SU-DHL-6 (cell line): ENCODE measurements around the gene LCAT.

ENCODE experiments used
- H2AFZ ChIP-seq: fragments of 200-600 bp; sonication (generic); 2 replicates; pipeline ENCODE4 v1.6.1; 2014; ENCODE audit warnings: low read depth, mild to moderate bottlenecking, moderate library complexity, mixed read lengths, antibody characterized with exemption, low read length; ENCODE audit not compliant: severe bottlenecking
- H3F3A ChIP-seq: fragments of 200-600 bp; shearing (Covaris generic); 2 replicates; pipeline ENCODE4 v1.6.0; 2016; ENCODE audit warnings: antibody characterized with exemption, mild to moderate bottlenecking; ENCODE audit not compliant: insufficient read depth
- H3K27ac ChIP-seq: fragments of 200-600 bp; sonication (generic); 2 replicates; pipeline ENCODE4 v1.5.1; 2016; ENCODE audit warnings: low read depth, mild to moderate bottlenecking, low read length, moderate library complexity, mixed read lengths
- H3K27me3 ChIP-seq: fragments of 200-600 bp; sonication (generic), shearing (Covaris generic); 2 replicates; pipeline ENCODE4 v1.6.0; 2014; ENCODE audit warnings: mild to moderate bottlenecking, low read length
- H3K36me3 ChIP-seq: fragments of 200-600 bp; sonication (generic); 2 replicates; pipeline ENCODE4 v1.6.1; 2014; ENCODE audit warnings: mild to moderate bottlenecking, low read length, mixed read lengths
- H3K4me2 ChIP-seq: fragments of 300-600, 200-600 bp; shearing (Covaris generic), sonication (generic); 2 replicates; pipeline ENCODE4 v1.6.0; 2014; ENCODE audit warnings: low read length, low read depth, mild to moderate bottlenecking; ENCODE audit not compliant: poor library complexity, severe bottlenecking
- H3K4me3 ChIP-seq: fragments of 200-600 bp; sonication (generic); 2 replicates; pipeline ENCODE4 v1.5.1; 2014; ENCODE audit warnings: antibody characterized with exemption, low read length, mild to moderate bottlenecking, mixed read lengths; ENCODE audit not compliant: insufficient read depth, poor library complexity, severe bottlenecking
- H3K79me2 ChIP-seq: fragments of 200-600 bp; sonication (generic); 2 replicates; pipeline ENCODE4 v1.6.1; 2014; ENCODE audit warnings: mild to moderate bottlenecking, low read length, moderate library complexity; ENCODE audit not compliant: insufficient read depth
- H3K9ac ChIP-seq: fragments of 200-600 bp; sonication (generic); 2 replicates; pipeline ENCODE4 v1.7.0; 2014; ENCODE audit warnings: mild to moderate bottlenecking, low read length
- H3K9me2 ChIP-seq: fragments of 200-600 bp; sonication (generic); replicated peaks from 2 replicates; pipeline ENCODE4 v1.6.1; 2014; ENCODE audit warnings: low read length; ENCODE audit not compliant: insufficient read depth
- H3K9me3 ChIP-seq: fragments of 200-600 bp; sonication (generic); 2 replicates; pipeline ENCODE4 v1.6.1; 2014; ENCODE audit warnings: low read length, mixed read lengths; ENCODE audit not compliant: insufficient read depth
- H4K20me1 ChIP-seq: fragments of 200-600 bp; sonication (generic); 2 replicates; pipeline ENCODE4 v1.6.1; 2014; ENCODE audit warnings: low read depth, mild to moderate bottlenecking, antibody characterized with exemption, low read length, moderate library complexity, mixed read lengths
- EZH2phosphoT487 ChIP-seq: fragments of 200-600 bp; sonication (generic), shearing (Covaris generic); conservative IDR thresholded peaks from 2 replicates; pipeline ENCODE4 v1.6.1; 2018; ENCODE audit warnings: mild to moderate bottlenecking, antibody characterized with exemption, low read length, moderate library complexity, mixed read lengths
- TF ChIP-seq, protein P1 (sequence below): fragments of 200-600 bp; sonication (generic); IDR thresholded peaks from one replicate; pipeline ENCODE4 v1.5.1; 2017; ENCODE audit warnings: antibody characterized with exemption, mild to moderate bottlenecking, low read length, moderate library complexity; ENCODE audit not compliant: insufficient read depth, poor library complexity, severe bottlenecking

LCAT gene

DNA sequence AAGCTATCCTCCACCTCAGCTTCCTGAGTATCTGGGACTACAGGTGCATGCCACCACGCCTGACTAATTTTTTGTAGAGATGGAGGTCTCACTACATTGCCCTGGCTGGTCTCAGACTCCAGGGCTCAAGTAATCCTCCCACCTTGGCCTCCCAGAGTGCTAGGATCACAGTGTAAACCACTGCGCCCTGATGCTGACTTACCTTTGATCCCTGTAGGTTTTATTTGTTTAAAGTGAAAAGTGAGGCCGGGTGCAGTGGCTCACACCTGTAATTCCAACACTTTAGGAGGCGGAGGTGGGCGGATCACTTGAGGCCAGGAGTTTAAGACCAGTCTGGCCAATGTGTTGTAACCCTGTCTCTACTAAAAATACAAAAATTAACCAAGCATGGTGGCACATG, 42.2 kb downstream of the LCAT start:
- H3K9ac ChIP-seq = no peak overlapping the region
- TF ChIP-seq EZH2phosphoT487 = no peak
- TF ChIP-seq, protein P1, sequence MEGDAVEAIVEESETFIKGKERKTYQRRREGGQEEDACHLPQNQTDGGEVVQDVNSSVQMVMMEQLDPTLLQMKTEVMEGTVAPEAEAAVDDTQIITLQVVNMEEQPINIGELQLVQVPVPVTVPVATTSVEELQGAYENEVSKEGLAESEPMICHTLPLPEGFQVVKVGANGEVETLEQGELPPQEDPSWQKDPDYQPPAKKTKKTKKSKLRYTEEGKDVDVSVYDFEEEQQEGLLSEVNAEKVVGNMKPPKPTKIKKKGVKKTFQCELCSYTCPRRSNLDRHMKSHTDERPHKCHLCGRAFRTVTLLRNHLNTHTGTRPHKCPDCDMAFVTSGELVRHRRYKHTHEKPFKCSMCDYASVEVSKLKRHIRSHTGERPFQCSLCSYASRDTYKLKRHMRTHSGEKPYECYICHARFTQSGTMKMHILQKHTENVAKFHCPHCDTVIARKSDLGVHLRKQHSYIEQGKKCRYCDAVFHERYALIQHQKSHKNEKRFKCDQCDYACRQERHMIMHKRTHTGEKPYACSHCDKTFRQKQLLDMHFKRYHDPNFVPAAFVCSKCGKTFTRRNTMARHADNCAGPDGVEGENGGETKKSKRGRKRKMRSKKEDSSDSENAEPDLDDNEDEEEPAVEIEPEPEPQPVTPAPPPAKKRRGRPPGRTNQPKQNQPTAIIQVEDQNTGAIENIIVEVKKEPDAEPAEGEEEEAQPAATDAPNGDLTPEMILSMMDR = no peak
- H3K4me2 ChIP-seq = no peak overlapping the region
- H3K27me3 ChIP-seq = no peaks in the 10 kb centered on the region
- H3K36me3 ChIP-seq = no peaks in the 10 kb centered on the region
- H3K4me3 ChIP-seq = no peak overlapping the region
- no peaks in the 10 kb centered on the region for H3K79me2 ChIP-seq
- H4K20me1 ChIP-seq = no peaks in the 10 kb centered on the region
- no peak overlapping the region for H2AFZ ChIP-seq
- H3K9me2 ChIP-seq = no peaks in the 10 kb centered on the region
- no peak overlapping the region for H3K27ac ChIP-seq
- no peaks in the 10 kb centered on the region for H3F3A ChIP-seq
- H3K9me3 ChIP-seq = no peaks in the 10 kb centered on the region

DNA sequence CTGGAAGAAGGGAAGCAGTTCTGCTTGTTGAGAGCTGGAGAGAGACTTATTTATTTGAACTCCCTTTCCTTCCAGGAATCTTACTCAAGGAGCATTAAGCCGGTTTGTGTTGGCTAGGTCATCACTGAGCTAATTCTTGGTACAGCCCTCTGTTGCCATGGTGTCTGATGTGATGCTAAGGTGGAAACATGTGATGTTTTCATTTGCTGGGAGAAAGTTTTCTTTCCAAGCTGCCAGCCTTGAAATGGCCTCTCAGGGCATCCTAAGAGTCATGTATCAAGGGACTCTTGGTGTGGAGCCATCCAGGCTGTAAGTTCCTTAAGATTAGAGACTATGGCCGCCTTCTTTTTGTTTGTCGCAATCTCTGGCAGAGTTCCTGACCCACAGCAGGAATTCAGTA, 46.7 kb downstream of the LCAT start:
- H3K36me3 ChIP-seq = no peaks in the 10 kb centered on the region
- no peak for TF ChIP-seq EZH2phosphoT487
- TF ChIP-seq, protein P1 = no peak
- no peaks in the 10 kb centered on the region for H3K27me3 ChIP-seq
- H3F3A ChIP-seq = no peaks in the 10 kb centered on the region
- no peak overlapping the region for H3K9ac ChIP-seq
- peaks cover 14% of the 10 kb centered on the region for H3K79me2 ChIP-seq
- no peak overlapping the region for H3K27ac ChIP-seq
- H3K9me2 ChIP-seq = no peaks in the 10 kb centered on the region
- no peak overlapping the region for H2AFZ ChIP-seq
- H3K4me3 ChIP-seq = no peak overlapping the region
- no peaks in the 10 kb centered on the region for H3K9me3 ChIP-seq
- no peaks in the 10 kb centered on the region for H4K20me1 ChIP-seq
- no peak overlapping the region for H3K4me2 ChIP-seq

DNA sequence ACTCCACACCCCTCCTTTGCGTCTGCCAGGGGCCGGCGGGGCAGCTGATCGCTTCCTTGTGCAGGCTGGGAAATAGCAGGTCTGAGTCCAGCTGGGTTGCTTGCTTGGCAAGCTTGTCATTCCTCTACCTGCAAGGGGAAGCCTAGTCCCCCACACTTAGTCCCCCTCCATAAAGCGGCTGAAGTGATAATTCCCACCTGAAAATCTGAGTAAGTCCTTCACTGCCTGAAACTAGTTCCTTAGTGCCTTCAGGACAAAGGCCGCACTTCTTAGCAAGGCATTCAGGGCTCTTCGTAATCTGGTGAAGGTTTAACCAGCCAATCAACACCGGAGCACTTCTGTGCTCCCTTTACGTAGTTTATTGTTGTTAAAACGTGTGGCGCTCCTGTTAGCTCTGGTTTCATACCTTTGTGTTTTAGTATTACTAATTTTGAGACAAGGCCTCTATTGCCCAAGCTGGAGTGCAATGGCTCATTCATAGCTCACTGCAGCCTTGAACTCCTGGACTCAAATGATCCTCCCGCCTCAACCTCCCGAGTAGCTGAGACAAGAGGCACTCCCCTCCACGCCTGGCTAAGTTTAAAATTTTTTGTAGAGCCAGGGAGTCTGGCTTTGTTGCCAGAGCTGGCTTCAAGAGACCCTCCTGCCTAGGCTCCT, 50.0 kb downstream of the LCAT start:
- peaks cover 14% of the 10 kb centered on the region for H3K79me2 ChIP-seq
- no peak overlapping the region for H3K27ac ChIP-seq
- H2AFZ ChIP-seq = peak overlapping the region; percentile 28
- H3K9ac ChIP-seq = peak overlapping the region; percentile 76
- H3K9me3 ChIP-seq = no peaks in the 10 kb centered on the region
- TF ChIP-seq, protein P1 = no peak
- no peak for TF ChIP-seq EZH2phosphoT487
- H3K36me3 ChIP-seq = no peaks in the 10 kb centered on the region
- peak overlapping the region; percentile 83 for H3K4me2 ChIP-seq
- H3K4me3 ChIP-seq = peak overlapping the region; percentile 92
- H3F3A ChIP-seq = no peaks in the 10 kb centered on the region; the same call in 1 of the 2 replicates
- H4K20me1 ChIP-seq = no peaks in the 10 kb centered on the region
- H3K9me2 ChIP-seq = no peaks in the 10 kb centered on the region
- H3K27me3 ChIP-seq = no peaks in the 10 kb centered on the region
